Neural progenitor cell (in vitro differentiated cells): ENCODE results near the gene PARD3B.

Experiments
- EZH2 ChIP-seq: fragments of 200-600 bp; sonication (generic); IDR thresholded peaks from 2 replicates; pipeline ENCODE4 v1.6.1; 2017; ENCODE audit warnings: antibody characterized with exemption, mild to moderate bottlenecking, moderate library complexity
- EZH2phosphoT487 ChIP-seq: fragments of 200-600 bp; sonication (generic); IDR thresholded peaks from 2 replicates; pipeline ENCODE4 v1.6.1; 2017; ENCODE audit warnings: antibody characterized with exemption
- TF ChIP-seq, protein P1 (sequence below): fragments of 200-600 bp; sonication (generic); IDR thresholded peaks from 2 replicates; pipeline ENCODE4 v1.5.1; 2017; ENCODE audit warnings: antibody characterized with exemption, mild to moderate bottlenecking

DNA sequence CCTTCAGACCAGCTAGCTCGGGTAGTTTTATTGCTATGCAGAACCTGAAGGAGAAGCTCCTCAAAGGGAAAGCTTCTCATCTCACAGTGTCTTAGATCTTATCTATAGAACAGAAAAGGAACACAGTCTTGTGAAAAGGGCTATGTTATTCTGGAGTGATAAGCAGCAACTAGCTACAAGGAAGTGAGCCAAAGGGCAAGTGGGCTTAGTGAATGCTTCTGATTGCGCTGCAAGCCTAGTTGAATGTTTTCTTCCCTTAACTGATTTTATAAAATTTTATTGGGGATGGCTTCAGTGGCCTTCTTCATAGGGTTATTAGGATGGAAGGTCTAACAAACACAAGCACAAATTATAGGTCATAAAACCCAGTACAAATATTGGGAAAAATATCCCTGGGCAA lies 400.1 kb downstream of the PARD3B start:
- TF ChIP-seq EZH2phosphoT487 (no peak), EZH2 (no peak)
- TF ChIP-seq, protein P1, sequence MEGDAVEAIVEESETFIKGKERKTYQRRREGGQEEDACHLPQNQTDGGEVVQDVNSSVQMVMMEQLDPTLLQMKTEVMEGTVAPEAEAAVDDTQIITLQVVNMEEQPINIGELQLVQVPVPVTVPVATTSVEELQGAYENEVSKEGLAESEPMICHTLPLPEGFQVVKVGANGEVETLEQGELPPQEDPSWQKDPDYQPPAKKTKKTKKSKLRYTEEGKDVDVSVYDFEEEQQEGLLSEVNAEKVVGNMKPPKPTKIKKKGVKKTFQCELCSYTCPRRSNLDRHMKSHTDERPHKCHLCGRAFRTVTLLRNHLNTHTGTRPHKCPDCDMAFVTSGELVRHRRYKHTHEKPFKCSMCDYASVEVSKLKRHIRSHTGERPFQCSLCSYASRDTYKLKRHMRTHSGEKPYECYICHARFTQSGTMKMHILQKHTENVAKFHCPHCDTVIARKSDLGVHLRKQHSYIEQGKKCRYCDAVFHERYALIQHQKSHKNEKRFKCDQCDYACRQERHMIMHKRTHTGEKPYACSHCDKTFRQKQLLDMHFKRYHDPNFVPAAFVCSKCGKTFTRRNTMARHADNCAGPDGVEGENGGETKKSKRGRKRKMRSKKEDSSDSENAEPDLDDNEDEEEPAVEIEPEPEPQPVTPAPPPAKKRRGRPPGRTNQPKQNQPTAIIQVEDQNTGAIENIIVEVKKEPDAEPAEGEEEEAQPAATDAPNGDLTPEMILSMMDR, result no peak
